GM12878 (cell line): ENCODE data around the gene ANKDD1B.

Experiments
- ATF2 ChIP-seq: IDR thresholded peaks from 2 replicates; pipeline ENCODE4 v1.6.1; 2012; ENCODE audit warnings: low read length, inconsistent platforms
- CTCF ChIP-seq, 3 experiments: IDR thresholded peaks in 2 of 3; conservative IDR thresholded peaks in 1 of 3; 2 replicates each; pipeline ENCODE4 v1.5.1; 2011; ENCODE audit warnings: low read depth in 3 of 3, low read length in 3 of 3, mild to moderate bottlenecking in 3 of 3, control low read depth in 2 of 3, moderate library complexity in 2 of 3, inconsistent platforms in 1 of 3, mixed read lengths in 1 of 3; ENCODE audit not compliant: control insufficient read depth in 2 of 3, insufficient read depth in 1 of 3; ENCODE audit errors: extremely low read depth in 1 of 3
- ESRRA ChIP-seq: IDR thresholded peaks from 2 replicates; pipeline ENCODE4 v1.6.1; 2012; ENCODE audit warnings: mild to moderate bottlenecking, low read length, improper control_type of control experiment
- IKZF1 ChIP-seq: fragments of 450-650 bp; conservative IDR thresholded peaks from 2 replicates; pipeline ENCODE4 v1.6.1; 2017; ENCODE audit warnings: antibody characterized with exemption, mild to moderate bottlenecking
- JUNB ChIP-seq: IDR thresholded peaks from 2 replicates; pipeline ENCODE4 v1.6.1; 2016; ENCODE audit warnings: antibody characterized with exemption, mild to moderate bottlenecking
- MAX ChIP-seq: IDR thresholded peaks from 2 replicates; pipeline ENCODE4 v1.6.1; 2012; ENCODE audit warnings: low read depth, low read length, improper control_type of control experiment
- NFYA ChIP-seq: IDR thresholded peaks from 2 replicates; pipeline ENCODE4 v1.6.1; 2011; ENCODE audit warnings: low read depth, mild to moderate bottlenecking, low read length, improper control_type of control experiment, borderline replicate concordance
- TAF1 ChIP-seq: IDR thresholded peaks from 2 replicates; pipeline ENCODE4 v1.6.1; 2011; ENCODE audit warnings: mild to moderate bottlenecking, low read depth, low read length, borderline replicate concordance
- YY1 ChIP-seq: IDR thresholded peaks from 2 replicates; pipeline ENCODE4 v1.6.1; 2011; ENCODE audit warnings: low read depth, mild to moderate bottlenecking, low read length
- ZBTB33 ChIP-seq: fragments of 450-650 bp; IDR thresholded peaks from 2 replicates; pipeline ENCODE4 v1.6.1; 2017; ENCODE audit warnings: mild to moderate bottlenecking

- TF ChIP-seq TAF1 (no peak), MAX (no peak), NFYA (no peak), CTCF (IDR thresholded peaks at IDR 0.05 in 2 of 3, conservative IDR thresholded peaks at IDR 0.05 in 1 of 3; ENCODE audit: control insufficient read depth in 2 of 3, extremely low read depth in 1 of 3, insufficient read depth in 1 of 3, low read depth in 3 of 3, low read length in 3 of 3) (no peak), JUNB (no peak), YY1 (no peak), ESRRA (no peak), IKZF1 (no peak), ZBTB33 (no peak), ATF2 (no peak)
These were observed 2.9 kb downstream of the ANKDD1B start for GRCh38 chr5:75614176-75614575.
